IMR-90 (cell line): Measurements from ENCODE around the gene ESR1. TPM values are rescaled to one million over a fixed set of nuclear protein-coding genes. Genes with fewer than 3 reads are reported as not detected.

Experiments used
- ATAC-seq: fragments of 200-7000 bp; cut with Tn5 transposase; 2 replicates; pipeline ENCODE4 v1.9.1; 2020; ENCODE audit warnings: low read depth, mild to moderate bottlenecking, moderate library complexity
- BruUV-seq: library from RNA; stranded (reverse); fragments of 400-500 nt; replicated peaks from 2 replicates; lab custom pipeline; 2021; lab: Mats Ljungman, UMichigan
- CTCF ChIA-PET: fragments of 300-600 bp; formaldehyde crosslinking; extraction: SDS; loops from one replicate; lab custom pipeline; 2021; ENCODE audit warnings: antibody characterized with exemption; lab: Yijun Ruan, JAX
- POLR2A ChIA-PET: fragments of 300-600 bp; sonication (Branson Sonifier 250); formaldehyde crosslinking; loops from one replicate; lab custom pipeline; 2022; ENCODE audit warnings: antibody characterized with exemption; ENCODE audit not compliant: unreplicated experiment; lab: Charles Lee
- DNase-seq: peaks from one replicate; pipeline ENCODE4 v3.0.0; 2013
- H2AFZ ChIP-seq: replicated peaks from 2 replicates; pipeline ENCODE3; 2013; ENCODE audit warnings: low read length, mild to moderate bottlenecking; ENCODE audit not compliant: poor library complexity
- H2AK5ac ChIP-seq: 2 replicates; pipeline ENCODE4 v1.6.1; 2013; ENCODE audit warnings: low read depth, low read length, inconsistent platforms
- H2AK9ac ChIP-seq: replicated peaks from 2 replicates; pipeline ENCODE3; 2013; ENCODE audit warnings: mild to moderate bottlenecking, low read depth, low read length, moderate library complexity; ENCODE audit not compliant: poor library complexity
- H2BK120ac ChIP-seq: 2 replicates; pipeline ENCODE4 v1.6.1; 2013; ENCODE audit warnings: low read depth, low read length, inconsistent platforms
- H2BK15ac ChIP-seq: 3 replicates; pipeline ENCODE4 v1.6.1; 2013; ENCODE audit warnings: low read depth, low read length, inconsistent platforms
- H2BK20ac ChIP-seq: 2 replicates; pipeline ENCODE4 v1.6.1; 2013; ENCODE audit warnings: low read depth, mild to moderate bottlenecking, inconsistent platforms, low read length, moderate library complexity
- H2BK5ac ChIP-seq: 2 replicates; pipeline ENCODE4 v1.6.1; 2013; ENCODE audit warnings: mild to moderate bottlenecking, low read depth, low read length, inconsistent platforms; ENCODE audit not compliant: poor library complexity, severe bottlenecking
- H3K14ac ChIP-seq: replicated peaks from 2 replicates; pipeline ENCODE4 v1.6.1; 2013; ENCODE audit warnings: low read depth, low read length, inconsistent platforms
- H3K18ac ChIP-seq: 2 replicates; pipeline ENCODE4 v1.6.1; 2013; ENCODE audit warnings: low read depth, low read length, control low read depth
- H3K23ac ChIP-seq: 2 replicates; pipeline ENCODE4 v1.6.1; 2013; ENCODE audit warnings: low read depth, low read length, inconsistent platforms
- H3K27ac ChIP-seq: 2 replicates; pipeline ENCODE4 v1.5.1; 2013; ENCODE audit warnings: mild to moderate bottlenecking, control low read depth, low read length; ENCODE audit not compliant: insufficient read depth
- H3K27me3 ChIP-seq: 2 replicates; pipeline ENCODE4 v1.6.1; 2013; ENCODE audit warnings: low read length; ENCODE audit not compliant: control insufficient read depth, insufficient read depth
- H3K36me3 ChIP-seq: 2 replicates; pipeline ENCODE4 v1.6.1; 2013; ENCODE audit warnings: low read length, mixed read lengths; ENCODE audit not compliant: control insufficient read depth, insufficient read depth
- H3K4ac ChIP-seq: 2 replicates; pipeline ENCODE4 v1.6.1; 2013; ENCODE audit warnings: low read depth, low read length, inconsistent platforms
- H3K4me1 ChIP-seq: 2 replicates; pipeline ENCODE4 v1.6.1; 2013; ENCODE audit warnings: low read length, mixed read lengths; ENCODE audit not compliant: control insufficient read depth, insufficient read depth
- H3K4me2 ChIP-seq: 2 replicates; pipeline ENCODE4 v1.6.1; 2013; ENCODE audit warnings: low read depth, mild to moderate bottlenecking, control low read depth, low read length, moderate library complexity
- H3K4me3 ChIP-seq: 2 replicates; pipeline ENCODE4 v1.5.1; 2013; ENCODE audit warnings: low read depth, mild to moderate bottlenecking, control low read depth, low read length, moderate library complexity; ENCODE audit not compliant: insufficient read depth
- H3K56ac ChIP-seq: 2 replicates; pipeline ENCODE4 v1.6.1; 2013; ENCODE audit warnings: low read length, inconsistent platforms; ENCODE audit not compliant: insufficient read depth; ENCODE audit errors: extremely low read depth
- H3K79me1 ChIP-seq, 2 experiments: 2 replicates each; pipeline ENCODE4 v1.6.1; 2013; ENCODE audit warnings: low read length in 2 of 2, inconsistent platforms in 1 of 2, low read depth in 1 of 2
- H3K9ac ChIP-seq: 2 replicates; pipeline ENCODE4 v1.6.1; 2013; ENCODE audit warnings: low read depth, low read length, control low read depth
- H3K9me1 ChIP-seq: 2 replicates; pipeline ENCODE4 v1.6.1; 2013; ENCODE audit warnings: low read length, inconsistent platforms; ENCODE audit not compliant: insufficient read depth
- H3K9me3 ChIP-seq: 2 replicates; pipeline ENCODE4 v1.6.1; 2013; ENCODE audit warnings: low read length; ENCODE audit not compliant: control insufficient read depth, insufficient read depth
- H4K20me1 ChIP-seq: 2 replicates; pipeline ENCODE4 v1.6.1; 2013; ENCODE audit warnings: low read length, inconsistent platforms; ENCODE audit not compliant: insufficient read depth
- H4K5ac ChIP-seq: 2 replicates; pipeline ENCODE4 v1.6.1; 2013; ENCODE audit warnings: mild to moderate bottlenecking, low read depth, low read length, control low read depth
- H4K8ac ChIP-seq, 2 experiments: 2 replicates each; pipeline ENCODE4 v1.6.1; 2013; ENCODE audit warnings: low read depth in 2 of 2, low read length in 2 of 2, control low read depth in 1 of 2, inconsistent platforms in 1 of 2
- H4K91ac ChIP-seq: 2 replicates; pipeline ENCODE4 v1.6.1; 2013; ENCODE audit warnings: low read depth, low read length, inconsistent platforms; ENCODE audit not compliant: insufficient read depth
- RFX5 ChIP-seq: IDR thresholded peaks from 2 replicates; pipeline ENCODE4 v1.8.0; 2012; ENCODE audit warnings: low read depth, mild to moderate bottlenecking, low read length, moderate library complexity
- WGBS, 2 experiments: methylation state at CpG; one replicate each; pipeline versions ENCODE4 v1.1.5 to v1.1.7; 2013; ENCODE audit warnings: missing lambda C conversion rate in 2 of 2; ENCODE audit not compliant: insufficient read length in 1 of 2; ENCODE audit errors: extremely low coverage in 2 of 2; 5-methylcytosine and 5-hydroxymethylcytosine counted together
- dilution Hi-C: fragments of 300-500 bp; cut with HindIII; formaldehyde crosslinking; loops from one replicate; pipeline ENCODE4 v1.14.3; 2018; ENCODE audit warnings: low sequenced_read_pairs; ENCODE audit not compliant: unreplicated experiment
- in situ Hi-C: fragments of 300-500 bp; cut with MboI; formaldehyde crosslinking; loops from 3 replicates; pipeline ENCODE4 v1.14.3; 2019; ENCODE audit warnings: low sequenced_read_pairs, inconsistent platforms, mixed read lengths
- intact Hi-C: fragments of 100-400 bp; cut with micrococcal nuclease; formaldehyde crosslinking; loops from 2 replicates; pipeline ENCODE4 v1.10.0; 2022
- polyA plus RNA-seq, 3 experiments: library from polyadenylated mRNA; depleted of rRNA; stranded (reverse); fragments of >200 nt; gene quantifications; 2 replicates each; pipeline ENCODE4 v1.2.3, GENCODE V29; 2012; ENCODE audit warnings: low replicate concordance in 1 of 3
- total RNA-seq: library from RNA; depleted of rRNA; stranded (reverse); fragments of >200 nt; gene quantifications from 2 replicates; pipeline ENCODE4 v1.2.3, GENCODE V29; 2012

Gene ESR1
- total and polyA plus RNA-seq, 2 of the 4 experiments (the other 2 are of a cell fraction), result not detected

DNA sequence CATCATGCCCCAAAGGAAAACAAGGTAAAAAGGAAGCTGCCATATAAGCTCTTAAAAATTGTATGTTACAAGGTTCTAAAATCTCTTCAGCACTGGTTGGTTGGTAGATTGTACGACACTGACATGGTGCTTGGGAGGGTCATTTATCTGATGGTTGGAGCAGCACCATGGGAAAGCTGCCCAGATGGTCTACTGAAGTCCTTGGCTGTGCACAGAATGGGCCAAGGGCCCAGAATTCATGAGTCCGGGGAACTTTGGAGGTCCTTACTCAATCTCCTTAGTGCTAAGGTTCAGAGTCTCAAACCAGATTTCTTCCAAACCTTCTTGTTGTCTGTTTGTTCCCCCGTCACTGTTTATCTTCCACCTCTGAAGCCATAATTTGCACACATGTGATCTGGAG lies 314.4 kb downstream of the ESR1 start:
- H3K9me1 ChIP-seq, result no peaks in the 10 kb centered on the region
- H3K18ac ChIP-seq, result no peak overlapping the region
- H3K4me3 ChIP-seq, result no peak overlapping the region
- no peak overlapping the region for H3K4ac ChIP-seq
- TSS peak; percentile 98 for BruUV-seq
- H3K79me1 ChIP-seq, result no peaks in the 10 kb centered on the region
- H3K14ac ChIP-seq, result no peak overlapping the region
- H4K8ac ChIP-seq, result no peak overlapping the region
- POLR2A ChIA-PET, result no interaction called here
- in situ Hi-C loops, result loop anchor here (5.0 kb wide), 1 partner anchor 360 kb away; no protein-coding TSS in a partner anchor
- no peak overlapping the region for H3K27ac ChIP-seq
- no peak overlapping the region for H2BK5ac ChIP-seq
- ATAC-seq (no peak), DNase-seq (no peak)
- dilution Hi-C loops, result no loop called here
- no CpG with 5 or more reads among the region's 3 CpGs for WGBS, 2 experiments
- H3K23ac ChIP-seq, result no peak overlapping the region
- H2AK5ac ChIP-seq, result no peak overlapping the region
- no peak overlapping the region for H3K4me2 ChIP-seq
- H3K56ac ChIP-seq, result no peak overlapping the region
- H4K20me1 ChIP-seq, result no peaks in the 10 kb centered on the region
- TF ChIP-seq RFX5, result no peak
- intact Hi-C loops, result loop anchor here (10.0 kb wide), 2 partner anchors 447 to 677 kb away; no protein-coding TSS in a partner anchor
- no peak overlapping the region for H4K91ac ChIP-seq
- no peaks in the 10 kb centered on the region for H3K27me3 ChIP-seq
- CTCF ChIA-PET, result interaction anchor here (0.9 kb wide), 1 partner anchor 357 kb away, joined by 4 read pairs; no protein-coding TSS in a partner anchor
- H3K9ac ChIP-seq, result no peak overlapping the region
- no peak overlapping the region for H2AK9ac ChIP-seq
- peaks cover 20% of the 10 kb centered on the region for H3K36me3 ChIP-seq
- no peak overlapping the region for H4K5ac ChIP-seq
- H2AFZ ChIP-seq, result no peak overlapping the region
- no peak overlapping the region for H2BK15ac ChIP-seq
- no peaks in the 10 kb centered on the region; the same call in 1 of the 2 replicates for H3K4me1 ChIP-seq
- no peaks in the 10 kb centered on the region for H3K9me3 ChIP-seq
- H2BK120ac ChIP-seq, result no peak overlapping the region
- H2BK20ac ChIP-seq, result no peak overlapping the region
